GM12865 (cell line): ENCODE measurements around the gene FRAS1.
"Not testable (repeated sequence)": the region's sequence is repeated elsewhere in the genome, so short reads cannot be mapped to it uniquely, and the experiment has no call there.

ENCODE experiments used
- DNase-seq: peaks from one replicate; pipeline ENCODE4 v3.0.0; 2010; ENCODE audit warnings: low read depth
- H3K4me3 ChIP-seq: 2 replicates; pipeline ENCODE4 v1.5.1; 2011; ENCODE audit warnings: mild to moderate bottlenecking, low read depth, low read length, control low read depth
- CTCF ChIP-seq: IDR thresholded peaks from 2 replicates; pipeline ENCODE4 v1.5.1; 2011; ENCODE audit warnings: low read length, control low read depth, low read depth, inconsistent platforms; ENCODE audit not compliant: insufficient read depth; ENCODE audit errors: missing control alignments

The FRAS1 gene

GRCh38 chr4:78100060-78100459, 42.9 kb downstream of the FRAS1 start:
- no peak for TF ChIP-seq CTCF
- H3K4me3 ChIP-seq, result no peak overlapping the region
- DNase-seq, result no peak

- no peak for DNase-seq
- H3K4me3 ChIP-seq, result no peak overlapping the region
- TF ChIP-seq CTCF, result no peak
These were observed 62.6 kb downstream of the FRAS1 start for GRCh38 chr4:78119698-78120097.

- DNase-seq, result no peak
- TF ChIP-seq CTCF, result no peak
- H3K4me3 ChIP-seq, result no peak overlapping the region
These were observed 63.2 kb downstream of the FRAS1 start for GRCh38 chr4:78120144-78120880.

GRCh38 chr4:78121338-78121904, 64.3 kb downstream of the FRAS1 start:
- TF ChIP-seq CTCF, result no peak
- no peak overlapping the region for H3K4me3 ChIP-seq
- DNase-seq, result no peak

GRCh38 chr4:78125834-78126331, 68.8 kb downstream of the FRAS1 start:
- H3K4me3 ChIP-seq, DNase-seq: not testable (repeated sequence)

GRCh38 chr4:78129383-78130108, 72.4 kb downstream of the FRAS1 start:
- no peak overlapping the region for H3K4me3 ChIP-seq
- no peak for TF ChIP-seq CTCF
- no peak for DNase-seq

- no peak for TF ChIP-seq CTCF
These were observed 74.3 kb downstream of the FRAS1 start for GRCh38 chr4:78131403-78131802.

More at GRCh38 chr4:78131403-78131802, 74.3 kb downstream of the FRAS1 start:
- DNase-seq, result no peak
- H3K4me3 ChIP-seq, result no peak overlapping the region
